Kidney capillary endothelial cell (primary cell): Measurements from ENCODE around the gene CLEC3A.
"Not testable (repeated sequence)": the region's sequence is repeated elsewhere in the genome, so short reads cannot be mapped to it uniquely, and the experiment has no call there.

Source experiments
- DNase-seq: peaks from one replicate; pipeline ENCODE4 v3.0.0-alpha.2; 2018; ENCODE audit warnings: low spot score

CLEC3A gene

GRCh38 chr16:78034530-78034929, 12.2 kb downstream of the CLEC3A start:
- no peak for DNase-seq

GRCh38 chr16:78035012-78035411, 12.7 kb downstream of the CLEC3A start:
- DNase-seq, result no peak

DNA sequence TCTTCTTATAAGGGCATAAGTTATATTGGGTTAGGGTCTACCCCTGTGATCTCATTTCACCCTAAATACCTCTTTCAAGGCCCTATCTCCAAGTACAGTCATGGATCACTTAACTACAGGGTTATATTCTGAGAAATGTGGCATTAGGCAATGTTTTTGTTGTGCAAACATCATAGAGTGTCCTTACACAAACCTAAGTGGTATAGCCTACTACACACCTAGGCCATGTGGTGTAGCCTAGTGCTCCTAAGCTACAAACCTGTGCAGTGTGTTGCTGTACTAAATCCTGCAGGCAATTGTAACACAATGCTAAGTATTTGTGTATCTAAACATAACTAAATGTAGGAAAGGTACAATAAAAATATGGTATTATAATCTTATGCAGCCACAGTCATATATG, 18.0 kb downstream of the CLEC3A start:
- no peak for DNase-seq

GRCh38 chr16:78045865-78046581, 23.7 kb downstream of the CLEC3A start:
- DNase-seq, result peak; percentile 75

- DNase-seq, result no peak
These were observed 26.0 kb downstream of the CLEC3A start for GRCh38 chr16:78048319-78048718.

DNA sequence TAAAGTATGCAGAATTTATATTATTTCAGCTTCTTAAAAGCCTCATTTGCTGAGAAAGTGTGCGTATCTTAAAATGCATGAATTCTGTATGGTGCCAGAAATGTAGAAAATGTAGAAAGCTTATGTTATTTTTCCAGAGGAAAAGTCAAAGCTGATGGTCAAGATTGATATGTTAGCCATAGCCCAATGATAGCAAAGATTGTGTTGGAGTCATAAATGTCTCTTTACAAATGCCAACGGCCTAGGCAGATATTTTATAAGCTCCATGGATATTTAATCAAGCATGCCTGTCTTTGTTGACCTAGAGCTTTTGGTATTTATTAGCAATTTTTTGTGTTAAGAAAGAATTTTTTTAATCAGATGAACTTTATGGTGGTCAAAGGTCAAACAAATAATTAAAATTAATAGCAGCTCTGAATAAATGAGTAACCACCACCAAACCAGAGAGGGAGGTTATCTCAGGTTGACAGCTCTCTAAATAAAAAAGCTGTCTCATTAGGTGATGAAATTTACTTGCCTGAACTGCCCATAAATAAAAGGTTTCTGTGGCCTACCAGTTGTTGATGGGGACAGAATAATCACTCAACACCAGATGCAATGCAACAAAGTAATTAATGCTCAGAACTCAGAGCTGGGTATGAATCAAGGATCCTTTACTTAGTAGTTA, 28.5 kb downstream of the CLEC3A start:
- DNase-seq, result no peak

DNA sequence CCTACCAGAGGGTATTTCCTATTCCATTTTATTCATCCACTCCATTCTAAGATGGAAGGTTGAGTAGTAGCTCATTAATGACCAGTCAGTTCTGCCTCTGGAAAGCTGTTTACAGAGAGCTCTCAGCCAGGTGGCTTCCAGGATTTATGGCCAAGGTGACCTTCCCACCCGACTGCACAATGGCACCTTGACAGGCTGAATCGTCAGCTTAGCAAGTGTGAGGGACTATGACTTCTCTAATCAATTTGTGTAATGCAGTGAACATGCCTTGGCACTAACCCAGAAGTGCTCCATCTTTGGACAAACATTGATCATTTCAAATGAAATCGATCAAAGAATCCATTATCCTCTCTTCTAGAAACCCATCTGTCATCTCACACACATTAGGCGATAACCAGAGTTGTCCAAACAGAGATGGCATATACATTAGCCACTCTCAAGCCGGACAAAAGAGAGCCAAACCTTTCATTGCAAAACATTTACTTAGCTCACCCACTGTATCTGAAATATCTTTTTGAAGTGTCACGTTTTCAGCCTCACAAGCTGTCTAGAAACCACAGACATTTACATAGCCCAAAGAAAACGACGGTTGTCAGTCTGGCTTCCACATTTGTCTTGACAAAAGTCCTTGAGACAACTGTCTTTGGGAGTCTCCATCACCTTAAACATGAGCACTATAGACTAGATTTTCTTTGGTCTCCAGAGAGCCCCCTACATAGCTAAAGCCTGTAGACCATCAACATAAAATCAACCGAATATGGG, 35.6 kb downstream of the CLEC3A start:
- DNase-seq, result no peak

DNA sequence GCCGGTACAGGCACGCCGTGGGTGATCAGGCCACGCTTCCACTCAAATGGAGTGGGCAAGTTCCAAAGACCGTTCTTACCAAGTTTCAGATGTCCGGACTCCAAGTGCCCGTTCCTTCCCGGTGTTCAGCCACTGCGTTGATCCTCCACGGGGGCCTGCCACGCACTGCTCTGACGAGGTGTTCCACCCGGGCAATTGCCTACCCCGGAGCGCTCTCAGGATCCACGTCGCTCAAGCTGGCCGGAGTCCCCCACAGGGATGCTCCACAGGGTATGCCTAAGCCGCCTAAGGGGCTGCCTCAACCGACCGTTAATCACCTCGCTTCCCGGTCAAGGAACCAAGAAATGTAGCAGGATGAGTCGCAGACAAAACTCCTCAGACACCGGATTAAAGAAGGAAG, 37.5 kb downstream of the CLEC3A start:
- not testable (repeated sequence) for DNase-seq

DNA sequence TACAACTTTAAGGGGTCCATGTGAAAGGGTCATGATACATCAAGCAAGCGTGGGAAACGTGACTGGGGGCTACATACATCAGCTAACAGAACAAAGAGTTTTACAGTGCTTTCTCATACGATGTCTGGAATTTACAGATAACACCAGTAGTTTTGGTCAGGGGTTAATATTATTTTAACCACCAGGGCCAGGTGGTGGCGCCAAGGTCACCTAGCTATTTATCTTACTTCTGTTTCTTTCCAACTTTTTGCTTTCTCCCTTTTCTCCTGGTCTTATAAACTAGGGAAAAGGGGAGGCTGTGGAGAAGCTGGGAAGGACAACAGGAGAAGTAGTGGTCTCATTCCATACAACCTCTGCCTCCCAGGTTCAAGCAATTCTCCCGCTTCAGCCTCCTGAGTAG, 37.9 kb downstream of the CLEC3A start:
- DNase-seq, result no peak

DNA sequence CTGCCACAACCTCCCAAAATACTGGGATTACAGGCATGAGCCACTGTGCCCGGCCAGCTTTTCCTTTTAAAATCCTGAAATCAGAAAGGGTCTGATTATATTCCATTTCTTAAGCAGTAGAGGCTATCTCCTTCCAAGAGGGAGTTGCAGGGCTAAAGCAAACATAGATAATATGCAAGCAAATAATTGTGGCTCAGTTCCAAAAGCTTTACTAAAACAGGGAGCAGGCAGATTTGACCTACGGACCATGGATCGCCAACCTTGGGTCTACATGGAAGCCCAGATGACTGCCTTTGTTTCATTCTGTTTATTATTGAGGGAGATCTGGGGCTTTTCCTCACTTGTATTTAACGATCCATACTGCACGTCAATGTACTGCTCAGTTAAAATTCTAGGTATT, 38.5 kb downstream of the CLEC3A start:
- DNase-seq, result no peak

- no peak for DNase-seq
These were observed 43.0 kb downstream of the CLEC3A start for GRCh38 chr16:78065319-78065718.

DNA sequence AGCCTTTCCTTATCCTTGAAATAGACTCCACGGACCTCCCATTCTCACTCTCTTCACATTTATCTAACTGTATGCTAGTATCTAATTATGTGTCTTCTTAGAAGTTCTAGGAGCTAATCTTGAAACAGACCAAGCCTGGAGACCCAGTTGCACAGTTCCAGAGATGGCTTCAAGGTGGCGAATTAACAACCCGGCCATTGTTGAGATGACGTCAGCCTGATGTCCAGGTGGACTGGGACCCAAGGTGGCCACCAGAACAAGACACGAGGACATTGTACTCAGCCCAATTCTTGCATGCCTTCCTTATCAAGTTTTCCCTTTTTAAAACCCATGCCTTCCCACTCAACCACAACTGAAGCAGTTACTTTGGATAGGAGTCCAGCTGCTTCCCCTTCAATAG, 47.6 kb downstream of the CLEC3A start:
- no peak for DNase-seq

- no peak for DNase-seq
These were observed 49.9 kb downstream of the CLEC3A start for GRCh38 chr16:78072275-78072674.

DNA sequence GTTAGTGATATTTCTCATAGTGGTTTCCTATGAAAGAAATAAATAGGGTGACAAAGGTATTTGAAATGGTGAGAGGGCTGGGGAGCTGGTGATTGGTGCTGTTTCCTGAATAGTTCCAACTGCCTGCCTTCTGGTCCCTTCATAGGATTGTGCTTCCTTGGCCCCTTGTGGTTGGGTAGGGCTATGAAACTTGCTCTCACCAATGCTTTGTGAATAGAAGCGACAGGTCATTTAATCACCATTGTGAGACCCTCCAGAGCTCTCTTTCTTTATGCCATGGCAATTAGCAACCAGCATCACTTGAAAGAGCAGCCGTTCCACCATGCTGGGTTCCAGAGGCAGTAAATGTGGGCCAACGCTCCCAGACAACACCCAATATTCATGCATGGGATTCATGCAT, 53.5 kb downstream of the CLEC3A start:
- no peak for DNase-seq

- no peak for DNase-seq
These were observed 59.0 kb downstream of the CLEC3A start for GRCh38 chr16:78081341-78081740.
